Measurements from ENCODE around the gene ZNF23.

The ZNF23 gene

DNA sequence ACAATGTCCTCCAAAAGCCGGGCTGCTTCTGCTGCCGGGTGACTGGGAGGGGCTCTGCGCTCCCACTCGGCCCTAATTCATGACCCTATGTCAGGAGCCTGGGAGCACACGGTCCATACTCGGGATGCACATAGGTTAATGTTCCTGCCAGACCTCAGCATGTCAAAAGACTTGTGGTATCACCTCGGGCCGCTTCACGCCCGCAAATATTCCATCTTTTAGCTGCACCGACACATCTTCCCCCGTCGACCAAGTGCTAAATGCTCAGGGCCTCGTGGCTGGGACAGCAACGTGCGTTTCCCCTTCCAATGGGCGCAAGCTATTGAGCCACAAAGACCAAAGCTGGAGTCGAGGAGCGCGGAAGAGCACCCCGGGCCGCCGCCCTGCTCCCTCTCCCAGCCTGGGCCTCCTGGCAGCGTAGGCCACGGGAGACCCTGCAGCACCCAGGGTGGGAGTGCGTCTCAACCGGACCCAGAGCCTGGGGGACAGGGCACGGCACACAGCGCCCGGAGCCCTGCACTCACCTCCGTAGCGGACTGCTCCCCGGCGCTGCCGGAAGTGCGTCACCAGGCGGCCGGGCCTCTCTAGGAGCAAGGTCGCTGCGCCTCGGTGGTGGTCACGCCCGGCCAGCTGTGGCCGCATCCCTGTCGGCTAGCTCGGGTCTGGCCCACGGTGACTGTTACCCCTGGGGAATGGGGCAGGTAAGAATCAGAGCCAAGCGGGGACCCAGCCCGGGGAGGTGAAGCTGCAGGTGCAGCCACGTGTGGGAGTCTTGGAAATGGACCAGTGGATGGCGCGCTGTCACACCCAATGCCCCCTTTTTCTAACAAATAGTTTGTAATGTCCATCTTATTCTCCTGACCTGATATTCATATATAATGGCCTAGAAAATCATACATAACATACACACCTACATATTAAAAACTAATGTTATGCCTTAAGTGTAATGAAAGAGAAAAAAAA lies at the start of gene ZNF23:
TSS of gene ZNF23 (minus strand) at position 562 of the 963 bp plus-strand sequence. CDS start 5,451 bp downstream, outside the sequence.
- DNase-seq = peak; percentile 78 to 82

DNA sequence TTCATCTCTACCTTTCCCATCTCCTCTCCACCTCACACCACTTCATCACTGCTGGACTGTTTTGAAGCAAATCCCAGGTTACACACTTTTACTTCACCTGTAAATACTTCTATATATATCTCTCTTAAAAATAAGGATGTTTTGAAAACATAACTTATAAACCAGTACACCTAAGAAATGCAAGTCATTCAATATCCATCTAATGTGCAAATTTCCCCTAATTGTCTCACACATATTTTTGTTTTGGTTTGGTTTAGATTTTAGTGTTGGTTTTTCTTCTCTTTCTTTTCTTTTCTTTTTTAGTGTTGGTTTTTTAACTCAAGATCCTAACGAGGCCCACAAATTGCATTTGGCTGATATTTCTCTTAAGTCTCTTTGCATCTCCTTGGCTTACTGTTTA lies 45.0 kb upstream of the ZNF23 start:
- no peak for DNase-seq

DNA sequence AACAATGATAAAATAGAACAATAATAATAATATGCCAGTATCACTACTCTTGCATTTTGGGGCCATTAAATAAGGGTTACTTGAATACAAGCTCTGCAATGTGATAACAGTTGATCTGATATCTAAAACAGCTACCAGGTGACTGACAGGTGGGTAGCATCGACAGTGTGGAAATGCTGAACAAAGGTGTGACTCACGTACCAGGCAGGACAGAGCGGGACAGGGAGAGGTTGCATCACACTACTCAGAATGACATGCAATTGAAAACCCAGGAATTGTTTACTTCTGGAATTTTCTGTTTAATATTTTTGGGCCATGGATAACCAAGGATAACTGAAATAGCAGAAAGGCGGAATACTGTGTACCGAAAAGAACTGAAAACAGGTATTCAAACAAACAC lies 42.9 kb upstream of the ZNF23 start:
- DNase-seq = no peak

DNA sequence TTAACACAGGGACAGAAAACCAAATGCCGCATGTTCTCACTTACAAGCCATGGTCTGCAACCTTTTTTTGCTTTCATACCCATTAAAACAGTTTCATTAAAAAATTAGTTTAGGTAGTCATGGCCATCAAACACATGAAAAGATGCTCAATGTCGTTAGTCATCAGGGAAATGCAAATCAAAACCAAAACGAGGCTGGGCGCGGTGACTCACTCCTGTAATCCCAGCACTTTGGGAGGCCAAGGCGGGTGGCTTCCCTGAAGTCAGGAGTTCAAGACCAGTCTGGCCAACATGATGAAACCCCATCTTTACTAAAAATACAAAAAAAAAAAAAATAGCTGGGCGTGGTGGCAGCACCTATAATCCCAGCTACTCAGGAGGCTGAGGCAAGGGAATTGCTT lies 42.0 kb upstream of the ZNF23 start:
- DNase-seq = peak; percentile 10 to 27

DNA sequence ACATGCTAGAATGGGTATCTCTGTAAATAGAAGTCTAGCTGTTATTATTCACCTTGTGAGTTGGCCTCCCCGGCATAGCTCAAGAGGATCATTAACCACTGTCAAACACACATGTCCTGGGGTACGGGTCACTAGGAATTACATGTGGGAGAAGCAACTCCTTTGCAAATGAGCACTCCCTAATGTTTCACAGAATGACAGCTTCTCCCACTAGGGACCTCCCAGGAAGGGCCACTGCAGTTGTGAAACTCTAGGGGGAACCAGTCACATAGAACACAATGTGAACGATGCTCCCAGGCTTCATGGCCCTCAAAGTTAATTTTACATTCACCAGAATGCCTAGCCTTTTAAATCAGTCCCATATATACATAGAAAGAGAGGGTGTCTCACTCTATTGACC lies 39.5 kb upstream of the ZNF23 start:
- no peak for DNase-seq

DNA sequence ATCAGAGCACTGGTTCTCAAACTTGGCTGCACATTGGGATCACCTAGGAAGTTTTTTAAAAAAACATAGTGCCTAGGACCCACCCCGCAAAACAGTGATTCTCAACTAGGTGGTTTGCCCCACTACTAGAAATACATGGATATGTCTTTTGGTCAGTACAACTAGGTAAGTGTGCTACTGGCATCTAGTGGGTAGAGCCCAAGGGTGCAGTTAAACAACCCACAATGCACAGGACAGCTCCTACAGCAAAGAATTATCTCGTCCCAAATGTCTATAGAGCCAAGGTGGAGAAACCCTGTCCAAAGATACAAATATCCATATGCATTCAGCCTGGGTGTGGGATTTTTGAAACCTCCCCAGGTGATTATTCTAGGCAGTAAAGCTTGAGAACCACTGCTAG lies 38.9 kb upstream of the ZNF23 start:
- no peak for DNase-seq

DNA sequence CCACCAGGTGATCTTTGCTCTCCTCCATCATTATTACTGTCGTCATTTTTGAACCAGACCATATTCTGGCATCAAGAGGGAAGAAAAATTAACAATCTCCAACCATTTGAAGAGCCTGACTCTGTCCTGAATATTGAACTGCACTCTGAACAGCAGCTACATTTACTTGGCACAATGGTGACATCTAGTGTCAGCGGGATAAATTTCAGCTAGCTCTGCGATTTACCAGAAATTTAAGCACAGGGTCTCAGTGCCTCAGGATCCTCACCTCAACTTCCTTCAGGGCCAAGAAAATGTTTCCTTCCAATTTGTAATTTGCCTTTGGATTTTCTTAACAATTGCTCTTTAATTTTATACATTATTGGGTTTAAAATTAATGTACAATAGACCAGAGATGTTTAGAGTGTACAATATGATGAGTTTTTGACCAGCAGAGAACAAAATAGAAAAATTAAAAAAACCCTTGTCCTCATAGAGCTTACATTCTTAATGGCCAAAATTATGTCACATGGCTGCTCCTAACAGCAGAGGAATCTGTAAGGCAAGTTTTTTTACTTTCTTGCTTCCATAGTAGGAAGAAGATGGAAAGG lies 37.8 kb upstream of the ZNF23 start:
- DNase-seq = peak; percentile 25 to 39

DNA sequence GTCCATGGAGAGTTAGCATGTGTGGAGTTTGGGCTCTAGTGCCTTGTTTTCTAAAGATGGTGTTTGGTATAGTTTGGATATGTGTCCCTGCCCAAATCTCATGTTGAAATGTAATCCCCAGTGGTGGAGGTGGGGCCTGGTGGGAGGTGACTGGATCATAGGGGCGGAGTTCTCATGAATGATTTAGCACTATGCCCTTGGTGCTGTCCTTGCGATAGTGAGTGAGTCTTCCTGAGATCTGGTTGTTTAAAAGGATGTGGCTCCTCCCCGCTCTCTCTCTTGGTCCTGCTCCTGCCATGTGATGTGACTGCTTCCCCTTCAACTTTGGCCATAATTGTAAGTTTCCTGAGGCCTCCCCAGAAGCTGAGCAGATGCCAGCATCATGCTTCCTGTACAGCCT lies 36.0 kb upstream of the ZNF23 start:
- DNase-seq = no peak

DNA sequence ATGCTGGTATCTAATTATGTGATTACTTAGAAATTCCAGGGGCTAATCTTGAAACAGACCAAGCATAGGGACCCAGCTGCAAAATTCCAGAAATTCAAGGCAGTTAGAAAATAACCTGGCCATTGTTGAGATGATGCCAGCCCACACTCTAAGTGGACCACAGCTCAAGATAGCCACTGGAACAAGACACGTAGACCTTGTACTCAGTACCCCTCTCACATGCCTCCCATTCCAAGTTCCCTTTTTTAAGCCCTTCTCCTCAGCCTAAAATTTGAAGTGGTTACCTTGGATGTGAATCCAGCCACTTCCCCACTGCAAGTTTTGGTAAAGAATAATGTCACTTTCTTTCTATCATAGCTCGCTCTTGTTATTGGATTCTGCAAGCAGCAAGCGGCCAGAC lies 31.2 kb upstream of the ZNF23 start:
- DNase-seq = no peak

GRCh38 chr16:71492786-71493185 lies 30.7 kb upstream of the ZNF23 start:
- no peak for DNase-seq

DNA sequence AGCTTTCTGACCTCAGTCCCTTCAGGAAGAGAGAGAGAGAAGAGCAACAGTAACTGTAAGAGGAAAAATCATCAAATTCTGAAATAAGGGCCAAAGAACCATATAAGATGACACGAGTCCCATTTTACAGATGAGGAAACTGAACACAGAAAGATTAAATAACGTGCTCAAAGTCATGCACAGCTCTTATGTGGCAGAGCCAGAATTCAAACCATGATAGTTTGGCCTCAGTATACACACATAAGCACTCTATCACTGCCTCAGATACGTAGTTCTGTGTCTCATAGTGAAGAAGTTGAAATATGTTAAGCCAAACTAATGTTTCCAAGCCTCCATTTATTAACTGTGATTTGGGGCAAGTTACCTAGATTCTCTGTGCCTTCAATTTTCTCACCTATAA lies 29.0 kb upstream of the ZNF23 start:
- DNase-seq = no peak

DNA sequence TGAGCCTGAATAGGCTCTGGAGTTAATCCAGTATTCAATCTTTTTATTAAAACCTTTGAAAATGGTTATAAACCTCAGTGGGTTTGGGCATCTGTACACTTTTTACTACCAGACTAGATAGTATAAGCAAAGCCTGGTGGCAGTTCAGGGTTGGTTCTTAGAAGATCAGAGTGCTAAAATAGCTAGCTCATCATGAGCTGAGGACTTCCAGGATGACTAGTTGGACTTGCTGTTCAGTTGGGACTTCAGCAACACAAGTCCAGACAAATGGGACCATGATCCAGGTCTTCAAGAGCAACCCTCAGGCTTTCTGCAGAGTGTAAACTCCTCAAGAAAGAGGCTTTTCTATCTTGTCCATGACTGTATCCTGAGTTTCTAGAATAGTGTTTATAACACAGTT lies 28.3 kb upstream of the ZNF23 start:
- DNase-seq = no peak

DNA sequence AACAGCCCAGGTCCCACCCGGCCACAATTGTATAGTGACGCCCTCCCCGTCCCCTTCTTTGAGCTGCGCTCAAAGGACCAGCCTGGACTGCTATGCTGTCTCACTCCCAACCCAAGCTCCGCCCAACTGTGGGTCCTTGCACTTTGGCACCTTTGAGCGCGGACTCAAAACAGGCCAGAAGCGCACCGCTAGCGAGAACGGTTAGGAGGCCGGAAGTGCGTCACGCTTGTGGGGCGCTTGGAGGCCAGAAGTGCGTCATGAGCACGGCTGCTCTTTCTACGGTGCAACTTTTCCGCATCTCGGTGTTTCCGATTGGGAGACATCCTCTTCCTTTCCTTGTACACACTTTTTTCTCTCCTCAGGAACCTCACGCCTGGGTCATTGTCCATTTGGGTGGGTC lies 27.1 kb upstream of the ZNF23 start, which contains the start of gene ZNF19:
TSS of gene ZNF19 (minus strand) at position 203 of the 400 bp plus-strand sequence. CDS start 7,210 bp downstream, outside the sequence.
- no peak for DNase-seq

DNA sequence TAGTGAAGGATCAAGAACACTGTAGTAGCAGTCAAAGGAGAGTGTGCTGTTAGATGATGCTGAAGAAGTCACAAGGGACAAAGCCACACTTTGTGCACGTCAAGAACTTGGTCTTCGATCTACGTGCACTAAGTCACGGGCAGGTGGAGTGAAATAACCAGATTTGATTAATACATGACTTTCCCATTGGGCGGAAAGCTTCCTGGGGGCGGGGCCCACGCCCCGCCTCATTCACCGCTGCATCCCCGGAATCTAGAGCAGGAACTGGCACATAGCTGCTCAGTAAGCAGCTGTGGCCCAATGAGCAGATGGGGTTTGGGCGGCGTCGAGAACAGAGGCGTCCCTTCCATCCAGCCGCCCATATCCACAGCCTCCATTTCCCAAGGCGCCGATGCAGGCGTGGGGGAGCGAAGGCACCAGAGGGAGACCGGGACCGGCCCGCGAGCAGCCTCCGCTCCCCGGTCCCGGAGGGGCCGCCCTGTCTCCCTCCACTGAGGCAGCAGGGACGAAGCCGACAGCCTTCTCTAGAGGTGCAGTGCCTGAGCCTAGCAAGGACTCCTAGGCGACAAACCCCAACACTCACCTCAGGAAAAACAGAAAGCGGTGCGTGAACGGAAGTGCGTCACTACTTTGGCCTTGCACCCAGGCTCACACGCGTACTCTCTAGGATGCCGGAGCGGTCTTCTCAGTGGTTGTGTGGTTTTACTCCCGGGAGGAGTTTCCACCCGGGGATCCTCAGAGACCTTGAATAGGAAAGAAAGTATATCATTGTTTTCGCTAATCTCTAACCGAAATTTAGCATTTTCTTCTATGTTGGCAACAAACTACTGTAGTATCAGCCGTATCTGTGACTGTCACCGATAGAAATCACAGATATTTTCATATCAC lies 22.2 kb upstream of the ZNF23 start:
- DNase-seq = peak; percentile 81 to 86

DNA sequence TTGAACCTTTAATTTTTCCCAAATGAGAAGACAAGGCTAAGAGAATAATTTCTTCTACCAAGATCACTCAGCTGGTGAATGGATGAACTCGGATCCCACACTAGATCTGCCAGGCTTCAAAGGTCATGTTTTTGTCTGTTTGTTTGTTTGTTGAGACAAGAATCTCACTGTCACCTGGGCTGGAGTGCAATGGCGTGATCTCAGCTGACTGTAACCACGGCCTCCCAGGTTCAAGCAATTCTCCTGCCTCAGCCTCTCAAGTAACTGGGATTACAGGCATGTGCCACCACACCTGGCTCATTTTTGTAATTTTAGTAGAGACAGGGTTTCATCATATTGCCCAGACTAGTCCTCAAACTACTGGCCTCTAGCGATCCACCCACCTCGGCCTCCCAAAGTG lies 20.5 kb upstream of the ZNF23 start:
- DNase-seq = no peak

DNA sequence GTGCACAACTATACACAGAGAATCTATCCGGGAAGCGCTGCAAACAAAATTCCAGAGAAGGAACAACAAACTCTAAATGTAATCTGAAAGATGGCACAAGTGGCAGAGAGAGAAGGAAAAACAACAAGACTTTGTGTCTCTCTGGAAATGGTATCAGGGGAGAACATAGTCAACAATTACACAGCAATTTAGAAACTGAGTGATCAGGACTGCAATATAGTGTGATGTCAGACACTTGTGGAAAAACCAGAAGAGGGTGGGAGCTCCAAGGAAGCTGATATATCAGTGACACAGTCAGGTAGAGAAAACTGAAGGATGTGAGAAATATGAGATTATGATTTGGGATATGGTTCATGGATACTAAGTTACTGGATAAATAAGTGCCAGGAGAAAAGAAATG lies 18.9 kb upstream of the ZNF23 start:
- no peak for DNase-seq

- DNase-seq = no peak
Measured at GRCh38 chr16:71479420-71479819, 17.4 kb upstream of the ZNF23 start.

DNA sequence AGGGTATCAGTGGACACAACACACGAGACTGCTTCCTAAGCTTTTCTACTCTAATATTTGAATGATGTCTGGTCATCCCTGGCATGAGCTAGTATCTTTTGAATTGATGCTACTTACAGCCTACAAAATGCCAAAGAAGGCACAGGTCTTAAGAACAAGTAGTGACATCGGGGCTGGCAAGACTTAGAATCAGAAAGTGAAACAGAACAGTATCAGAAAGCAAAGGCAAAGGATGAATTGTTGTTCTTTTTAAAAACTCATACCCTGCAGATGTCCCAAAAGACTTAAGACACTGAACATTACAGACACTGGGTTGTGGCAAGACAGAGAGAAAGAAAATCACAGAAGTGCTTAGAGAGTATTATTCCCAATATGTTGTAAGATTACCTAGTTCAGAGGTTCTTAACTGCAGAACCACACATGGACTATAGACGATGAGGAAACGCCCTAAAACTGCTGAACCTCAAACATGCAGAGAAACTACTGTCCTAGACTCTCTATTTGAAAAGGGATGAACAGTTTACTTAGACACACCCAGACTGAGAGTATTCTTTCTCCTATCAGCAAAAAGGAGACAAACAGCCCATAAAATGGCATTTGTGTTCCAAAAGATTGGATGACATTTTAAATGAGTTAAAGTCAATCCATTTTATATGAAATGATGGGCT lies 14.5 kb upstream of the ZNF23 start:
- no peak for DNase-seq

GRCh38 chr16:71474864-71475263 lies 12.8 kb upstream of the ZNF23 start:
- DNase-seq = no peak

GRCh38 chr16:71473891-71474290 lies 11.8 kb upstream of the ZNF23 start:
- no peak for DNase-seq

- no peak for DNase-seq
Measured at GRCh38 chr16:71472931-71473330, 10.9 kb upstream of the ZNF23 start.

DNA sequence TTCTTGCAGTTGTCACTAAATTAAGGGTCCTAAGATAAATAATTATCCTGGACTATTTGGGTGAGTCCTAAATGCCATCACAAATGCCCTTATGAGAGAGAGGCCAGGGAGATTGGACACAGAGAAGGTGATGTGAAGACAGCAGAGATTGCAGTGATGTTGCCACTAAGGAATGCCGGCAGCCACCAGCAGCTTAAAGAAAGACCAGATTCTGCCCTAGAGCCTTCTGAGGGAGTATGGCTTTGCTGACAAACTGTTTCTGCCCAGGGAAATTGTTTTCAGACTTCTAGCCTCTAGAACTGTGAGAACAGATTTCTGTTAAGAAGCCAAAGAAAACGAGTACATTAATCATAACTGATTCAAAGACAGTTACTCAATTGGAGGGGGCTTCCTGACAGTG lies 10.0 kb upstream of the ZNF23 start:
- no peak for DNase-seq

- DNase-seq = peak; percentile 44 to 47
Measured at GRCh38 chr16:71467810-71468209, 5.8 kb upstream of the ZNF23 start.
